B cell (primary cell): ENCODE results near the gene CATSPERE. TPM values are rescaled to one million over a fixed set of nuclear protein-coding genes. Genes with fewer than 3 reads are reported as not detected.
"Not testable (repeated sequence)": the region's sequence is repeated elsewhere in the genome, so short reads cannot be mapped to it uniquely, and the experiment has no call there.

ENCODE experiments used
- ATAC-seq: fragments of 200-7000 bp; cut with Tn5 transposase; one replicate; pipeline ENCODE4 v1.10.0; 2021; ENCODE audit warnings: low read depth, mild to moderate bottlenecking, moderate number of reproducible peaks, moderate library complexity
- CTCF ChIA-PET: fragments of 350-600 bp; sonication (Branson Sonifier 250); formaldehyde crosslinking; loops from one replicate; lab custom pipeline; 2021; ENCODE audit warnings: antibody characterized with exemption, inconsistent platforms; lab: Charles Lee
- POLR2A ChIA-PET: fragments of 350-600 bp; sonication (Branson Sonifier 250); formaldehyde crosslinking; loops from one replicate; lab custom pipeline; 2021; ENCODE audit warnings: antibody characterized with exemption; lab: Charles Lee
- DNase-seq: peaks from one replicate; pipeline ENCODE4 v3.0.0; 2013
- H2AFZ ChIP-seq: 2 replicates; pipeline ENCODE4 v1.6.1; 2012; ENCODE audit warnings: mild to moderate bottlenecking, low read depth, low read length; ENCODE audit not compliant: insufficient read depth, poor library complexity, severe bottlenecking
- H3K27ac ChIP-seq, 2 donors: 1 replicate in 1 of 2; 2 replicates in 1 of 2; pipeline ENCODE4 v1.5.1; 2012 to 2013; ENCODE audit warnings: low read length in 2 of 2, mild to moderate bottlenecking in 2 of 2, moderate library complexity in 1 of 2
- H3K27me3 ChIP-seq, 4 experiments: fragments of 200-600 bp in 1 of 4; sonication (generic) in 1 of 4; replicated peaks in 1 of 4; 1 replicate in 2 of 4; 2 replicates in 2 of 4; pipeline versions ENCODE4 v1.6.1 to v1.7.0; 2013 to 2016; ENCODE audit warnings: low read length in 3 of 4, mild to moderate bottlenecking in 2 of 4, mixed read lengths in 1 of 4, moderate library complexity in 1 of 4; ENCODE audit not compliant: insufficient read depth in 4 of 4, control insufficient read depth in 3 of 4; ENCODE audit errors: control extremely low read depth in 1 of 4
- H3K36me3 ChIP-seq, 2 experiments: replicated peaks in 1 of 2; 1 replicate in 1 of 2; 2 replicates in 1 of 2; pipeline versions ENCODE4 v1.6.1 to v1.7.1; 2013; ENCODE audit warnings: low read length in 1 of 2; ENCODE audit not compliant: insufficient read depth in 2 of 2, control insufficient read depth in 1 of 2; ENCODE audit errors: control extremely low read depth in 1 of 2, extremely low read depth in 1 of 2
- H3K4me1 ChIP-seq, 2 donors: fragments of 200-600 bp in 1 of 2; sonication (generic) in 1 of 2; 1 replicate in 1 of 2; 2 replicates in 1 of 2; pipeline versions ENCODE4 v1.5.1 to v1.6.1; 2013 to 2017; ENCODE audit warnings: low read length in 2 of 2; ENCODE audit not compliant: control insufficient read depth in 2 of 2, insufficient read depth in 2 of 2
- H3K4me2 ChIP-seq: replicated peaks from 2 replicates; pipeline ENCODE3; 2012; ENCODE audit warnings: mild to moderate bottlenecking, low read depth, low read length; ENCODE audit not compliant: poor library complexity, severe bottlenecking
- H3K4me3 ChIP-seq, 5 experiments: fragments of 200-600 bp in 1 of 5; sonication (generic) in 1 of 5; 1 replicate in 3 of 5; 2 replicates in 2 of 5; pipeline versions ENCODE4 v1.5.1 to v1.7.0; 2011 to 2016; ENCODE audit warnings: low read length in 4 of 5, mild to moderate bottlenecking in 4 of 5, low read depth in 2 of 5, control low read depth in 1 of 5, moderate library complexity in 1 of 5; ENCODE audit not compliant: insufficient read depth in 1 of 5; ENCODE audit errors: control extremely low read depth in 1 of 5, extremely low read depth in 1 of 5
- H3K79me2 ChIP-seq: fragments of 200-600 bp; sonication (generic); one replicate; pipeline ENCODE4 v1.6.0; 2016; ENCODE audit warnings: low read length; ENCODE audit not compliant: control insufficient read depth, insufficient read depth
- H3K9ac ChIP-seq: fragments of 200-600 bp; sonication (generic); 2 replicates; pipeline ENCODE4 v1.6.1; 2017; ENCODE audit warnings: mild to moderate bottlenecking, low read length, moderate library complexity
- H3K9me3 ChIP-seq, 3 donors: one replicate each; pipeline versions ENCODE4 v1.6.1 to v1.7.1; 2013; ENCODE audit warnings: low read length in 2 of 3; ENCODE audit not compliant: control insufficient read depth in 2 of 3, insufficient read depth in 1 of 3; ENCODE audit errors: control extremely low read depth in 1 of 3
- H4K20me1 ChIP-seq: 2 replicates; pipeline ENCODE4 v1.6.0; 2012; ENCODE audit warnings: mild to moderate bottlenecking, low read length; ENCODE audit not compliant: insufficient read depth, control insufficient read depth, poor library complexity, severe bottlenecking
- H3K27ac Mint-ChIP-seq: one replicate; pipeline ENCODE4 v1.8.0; 2021; ENCODE audit warnings: mixed read lengths
- H3K27me3 Mint-ChIP-seq: one replicate; pipeline ENCODE4 v1.8.0; 2021; ENCODE audit warnings: mixed read lengths
- H3K4me1 Mint-ChIP-seq: one replicate; pipeline ENCODE4 v1.8.0; 2021; ENCODE audit warnings: mixed read lengths
- H3K4me3 Mint-ChIP-seq: one replicate; pipeline ENCODE4 v1.8.0; 2021; ENCODE audit warnings: mixed read lengths
- H3K9me3 Mint-ChIP-seq: one replicate; pipeline ENCODE4 v1.8.0; 2022; ENCODE audit warnings: mixed read lengths; ENCODE audit not compliant: insufficient read depth
- EZH2 ChIP-seq: IDR thresholded peaks from 2 replicates; pipeline ENCODE4 v1.6.1; 2012; ENCODE audit warnings: borderline replicate concordance, low read depth, mild to moderate bottlenecking, moderate library complexity, low read length; ENCODE audit not compliant: insufficient read depth, poor library complexity, severe bottlenecking
- WGBS: methylation state at CpG from one replicate; pipeline ENCODE4 v1.1.5; 2013; ENCODE audit warnings: missing lambda C conversion rate; ENCODE audit not compliant: insufficient coverage; 5-methylcytosine and 5-hydroxymethylcytosine counted together
- intact Hi-C: fragments of 100-400 bp; cut with micrococcal nuclease; formaldehyde crosslinking; loops from one replicate; pipeline ENCODE4 v1.10.0; 2022
- polyA plus RNA-seq: library from polyadenylated mRNA; depleted of rRNA; stranded (reverse); fragments of >200 nt; gene quantifications from 2 replicates; pipeline ENCODE4 v1.2.3, GENCODE V29; 2012
- total RNA-seq, 2 donors: library from RNA; stranded (reverse); fragments of 120-200 nt in 1 of 2; gene quantifications; 1 replicate in 1 of 2; 2 replicates in 1 of 2; pipeline versions ENCODE4 v1.2.3 to v1.2.4, GENCODE V29; 2013 to 2022
- TF ChIP-seq, protein P1 (sequence below): fragments of 200-600 bp; IDR thresholded peaks from one replicate; pipeline ENCODE4 v1.8.0; 2022; ENCODE audit warnings: antibody characterized with exemption, mild to moderate bottlenecking

CATSPERE gene
- total and polyA plus RNA-seq, 2 donors (not counting 1 experiment from before 2014, with no cell fraction given), result 0.82 to 3.1 TPM

GRCh38 chr1:244473059-244473605 is 12.1 kb downstream of the CATSPERE start:
- Histone ChIP-seq H3K36me3 (no peaks in the 10 kb centered on the region), H3K79me2 (no peaks in the 10 kb centered on the region), H3K4me3 (no peak overlapping the region), H3K4me1 (no peaks in the 10 kb centered on the region), H3K9me3 (peaks cover 0 to 1% (median 0%) of the 10 kb centered on the region in 3 donors), H4K20me1 (no peaks in the 10 kb centered on the region), H3K27me3 (no peaks in the 10 kb centered on the region), H3K9ac (no peak overlapping the region), H2AFZ (no peak overlapping the region), H3K27ac (no peak overlapping the region), H3K4me2 (no peak overlapping the region)
- no peaks in the 10 kb centered on the region for H3K27me3 Mint-ChIP-seq
- H3K9me3 Mint-ChIP-seq, result no peaks in the 10 kb centered on the region
- TF ChIP-seq, protein P1, sequence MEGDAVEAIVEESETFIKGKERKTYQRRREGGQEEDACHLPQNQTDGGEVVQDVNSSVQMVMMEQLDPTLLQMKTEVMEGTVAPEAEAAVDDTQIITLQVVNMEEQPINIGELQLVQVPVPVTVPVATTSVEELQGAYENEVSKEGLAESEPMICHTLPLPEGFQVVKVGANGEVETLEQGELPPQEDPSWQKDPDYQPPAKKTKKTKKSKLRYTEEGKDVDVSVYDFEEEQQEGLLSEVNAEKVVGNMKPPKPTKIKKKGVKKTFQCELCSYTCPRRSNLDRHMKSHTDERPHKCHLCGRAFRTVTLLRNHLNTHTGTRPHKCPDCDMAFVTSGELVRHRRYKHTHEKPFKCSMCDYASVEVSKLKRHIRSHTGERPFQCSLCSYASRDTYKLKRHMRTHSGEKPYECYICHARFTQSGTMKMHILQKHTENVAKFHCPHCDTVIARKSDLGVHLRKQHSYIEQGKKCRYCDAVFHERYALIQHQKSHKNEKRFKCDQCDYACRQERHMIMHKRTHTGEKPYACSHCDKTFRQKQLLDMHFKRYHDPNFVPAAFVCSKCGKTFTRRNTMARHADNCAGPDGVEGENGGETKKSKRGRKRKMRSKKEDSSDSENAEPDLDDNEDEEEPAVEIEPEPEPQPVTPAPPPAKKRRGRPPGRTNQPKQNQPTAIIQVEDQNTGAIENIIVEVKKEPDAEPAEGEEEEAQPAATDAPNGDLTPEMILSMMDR, result no peak
- no peak for TF ChIP-seq EZH2
- H3K4me1 Mint-ChIP-seq, result no peaks in the 10 kb centered on the region
- ChIA-PET POLR2A (no interaction called here), CTCF (no interaction called here)
- no peak overlapping the region for H3K4me3 Mint-ChIP-seq
- WGBS, result 100% methylated on average over 3 of the region's 6 CpGs
- ATAC-seq (no peak), DNase-seq (no peak)
- H3K27ac Mint-ChIP-seq, result no peak overlapping the region
- intact Hi-C loops, result no loop called here

GRCh38 chr1:244484971-244485370 is 23.9 kb downstream of the CATSPERE start:
- H3K4me3 Mint-ChIP-seq, H3K27ac Mint-ChIP-seq, H3K9me3 ChIP-seq, POLR2A ChIA-PET, H3K27me3 Mint-ChIP-seq, H3K79me2 ChIP-seq, H2AFZ ChIP-seq, H4K20me1 ChIP-seq, H3K9ac ChIP-seq, H3K9me3 Mint-ChIP-seq, H3K27me3 ChIP-seq, H3K4me3 ChIP-seq, DNase-seq, ATAC-seq, H3K4me2 ChIP-seq, H3K4me1 Mint-ChIP-seq, H3K36me3 ChIP-seq, H3K27ac ChIP-seq, CTCF ChIA-PET, intact Hi-C loops, H3K4me1 ChIP-seq: not testable (repeated sequence)
- no CpG with 5 or more reads among the region's 3 CpGs for WGBS
